Right lobe of liver (tissue), 6 donors: ENCODE measurements around the gene MSL2. TPM values are rescaled to one million over a fixed set of nuclear protein-coding genes. Genes with fewer than 3 reads are reported as not detected.
"Not testable (repeated sequence)": the region's sequence is repeated elsewhere in the genome, so short reads cannot be mapped to it uniquely, and the experiment has no call there.

Source experiments
- ATAC-seq, 4 donors: fragments of 200-7000 bp; cut with Tn5 transposase; one replicate each; pipeline ENCODE4 v1.9.1; 2020; ENCODE audit warnings: mild to moderate bottlenecking in 4 of 4, moderate library complexity in 4 of 4
- DNase-seq, 3 donors: peaks; one replicate each; pipeline ENCODE4 v3.0.0-alpha.2; 2020
- H3K27ac ChIP-seq, 3 donors: fragments of 200-600 bp; one replicate each; pipeline ENCODE4 v1.8.0; 2022
- H3K27me3 ChIP-seq, 2 donors: fragments of 200-600 bp; one replicate each; pipeline ENCODE4 v1.8.0; 2022
- H3K36me3 ChIP-seq, 4 donors: fragments of 200-600 bp; sonication (generic) in 1 of 4; one replicate each; pipeline versions ENCODE4 v1.5.1 to v1.8.0; 2017 to 2022; ENCODE audit warnings: control low read depth in 1 of 4
- H3K4me1 ChIP-seq, 4 donors: fragments of 200-600 bp; sonication (generic) in 1 of 4; one replicate each; pipeline versions ENCODE4 v1.5.1 to v1.8.0; 2017 to 2022; ENCODE audit warnings: control low read depth in 1 of 4
- H3K4me3 ChIP-seq, 3 donors: fragments of 200-600 bp; one replicate each; pipeline ENCODE4 v1.8.0; 2022
- H3K9me3 ChIP-seq, 4 donors: fragments of 200-600 bp; sonication (generic) in 1 of 4; one replicate each; pipeline versions ENCODE4 v1.5.1 to v1.8.0; 2017 to 2022; ENCODE audit warnings: control low read depth in 1 of 4
- CTCF ChIP-seq, 4 donors: fragments of 200-600 bp in 3 of 4; fragments of 450-650 bp in 1 of 4; IDR thresholded peaks; one replicate each; pipeline versions ENCODE4 v1.5.1 to v1.8.0; 2016 to 2022; ENCODE audit warnings: antibody characterized with exemption in 4 of 4, mild to moderate bottlenecking in 2 of 4
- POLR2A ChIP-seq: fragments of 450-650 bp; IDR thresholded peaks from one replicate; pipeline ENCODE4 v1.6.1; 2017; ENCODE audit warnings: antibody characterized with exemption, mild to moderate bottlenecking
- WGBS: methylation state at CpG from one replicate; pipeline ENCODE4 v1.1.6; 2018; ENCODE audit warnings: low coverage, low lambda C conversion rate; ENCODE audit not compliant: insufficient coverage; ENCODE audit errors: missing lambda C conversion rate; 5-methylcytosine and 5-hydroxymethylcytosine counted together
- intact Hi-C, 2 donors: fragments of 100-400 bp; cut with DNase I; formaldehyde crosslinking; loops; one replicate each; pipeline versions ENCODE4 v1.11.2 to v1.14.1; 2022
- total RNA-seq, 6 experiments: library from RNA; depleted of rRNA in 2 of 6; stranded (reverse); fragments of >200 nt in 2 of 6; fragmentation: NEBNext Ultra II Directional in 3 of 6; extraction: Animal tissue kit (Norgen Biotek cat#: 25700) in 3 of 6; gene quantifications; one replicate each; pipeline versions ENCODE4 v1.1.0 to v1.2.4, GENCODE V29; 2016 to 2023
- donor health status: DM: no; HTN: yes; CAD: no.
- donor health status: DM: no; HTN: no; CAD: no.
- donor health status: DM: no; HTN: no; CAD: no.
- donor health status: DM: no; HTN: yes; CAD: no.
- donor health status: DM: no; HTN: yes; CAD: no.

MSL2 gene
- total RNA-seq, 6 experiments from 2014 or later, result 9.1 to 18.4 (median 13.1) TPM

GRCh38 chr3:136120373-136121348, 75.5 kb downstream of the MSL2 start:
- Histone ChIP-seq H3K27me3 (no peaks in the 10 kb centered on the region), H3K36me3 (no peaks in the 10 kb centered on the region), H3K4me3 (no peak overlapping the region), H3K9me3 (no peaks in the 10 kb centered on the region), H3K27ac (no peak overlapping the region), H3K4me1 (no peaks in the 10 kb centered on the region)
- WGBS, result 94% methylated on average over 8 of the region's 8 CpGs
- no peak for TF ChIP-seq POLR2A
- no peak for TF ChIP-seq CTCF (IDR thresholded peaks at IDR 0.05)
- ATAC-seq (no peak), DNase-seq (no peak)
- intact Hi-C loops, result no loop called here

GRCh38 chr3:136119783-136120182, 76.4 kb downstream of the MSL2 start:
- H3K9me3 ChIP-seq, intact Hi-C loops, H3K4me1 ChIP-seq, H3K27ac ChIP-seq, H3K36me3 ChIP-seq, H3K27me3 ChIP-seq, ATAC-seq, DNase-seq, H3K4me3 ChIP-seq: not testable (repeated sequence)
- WGBS, result 96% methylated on average over 5 of the region's 5 CpGs

GRCh38 chr3:136119332-136119731, 76.8 kb downstream of the MSL2 start:
- ATAC-seq, intact Hi-C loops, H3K9me3 ChIP-seq, H3K4me1 ChIP-seq, H3K27ac ChIP-seq, H3K27me3 ChIP-seq, DNase-seq, H3K4me3 ChIP-seq, H3K36me3 ChIP-seq: not testable (repeated sequence)
- 100% methylated on average over 1 of the region's 1 CpG for WGBS

GRCh38 chr3:136114421-136114820, 81.7 kb downstream of the MSL2 start:
- no peak for DNase-seq
- no peak for ATAC-seq
- Histone ChIP-seq H3K27ac (no peak overlapping the region), H3K4me1 (no peaks in the 10 kb centered on the region), H3K4me3 (no peak overlapping the region), H3K9me3 (no peaks in the 10 kb centered on the region), H3K36me3 (no peaks in the 10 kb centered on the region), H3K27me3 (no peaks in the 10 kb centered on the region)
- TF ChIP-seq POLR2A, result no peak
- no peak for TF ChIP-seq CTCF (IDR thresholded peaks at IDR 0.05)
- WGBS, result no CpG with 5 or more reads among the region's 2 CpGs
- intact Hi-C loops, result no loop called here

- TF ChIP-seq CTCF (IDR thresholded peaks at IDR 0.05), result no peak
- ATAC-seq (no peak), DNase-seq (no peak)
- no peaks in the 10 kb centered on the region for H3K27me3 ChIP-seq
- H3K4me3 ChIP-seq, result no peak overlapping the region
- intact Hi-C loops, result no loop called here
- no peaks in the 10 kb centered on the region for H3K9me3 ChIP-seq
- H3K27ac ChIP-seq, result no peak overlapping the region
- 90% methylated on average over 2 of the region's 2 CpGs for WGBS
- no peaks in the 10 kb centered on the region for H3K4me1 ChIP-seq
- H3K36me3 ChIP-seq, result no peaks in the 10 kb centered on the region
Observed at GRCh38 chr3:136110481-136110880, 85.7 kb downstream of the MSL2 start.
